H9 (cell line): ENCODE measurements around the gene MME. TPM values are rescaled to one million over a fixed set of nuclear protein-coding genes. Genes with fewer than 3 reads are reported as not detected.

ENCODE experiments used
- DNase-seq: peaks from one replicate; pipeline ENCODE4 v3.0.0-alpha.2; 2017
- H2AFZ ChIP-seq: one replicate; pipeline ENCODE4 v1.6.1; 2013; ENCODE audit warnings: mild to moderate bottlenecking, low read length, control low read depth, moderate library complexity
- H2AK5ac ChIP-seq: 2 replicates; pipeline ENCODE4 v1.6.1; 2013; ENCODE audit warnings: low read length, control low read depth, mixed read lengths; ENCODE audit not compliant: insufficient read length
- H2BK120ac ChIP-seq: one replicate; pipeline ENCODE4 v1.6.1; 2013; ENCODE audit warnings: low read depth, mild to moderate bottlenecking, low read length, control low read depth, inconsistent platforms; ENCODE audit not compliant: poor library complexity, severe bottlenecking
- H2BK12ac ChIP-seq: 2 replicates; pipeline ENCODE4 v1.6.1; 2013; ENCODE audit warnings: low read length, control low read depth, mixed read lengths, low read depth; ENCODE audit not compliant: insufficient read length
- H2BK15ac ChIP-seq: 2 replicates; pipeline ENCODE4 v1.6.1; 2013; ENCODE audit warnings: low read depth, low read length, control low read depth
- H2BK20ac ChIP-seq: one replicate; pipeline ENCODE4 v1.6.1; 2013; ENCODE audit warnings: low read depth, mild to moderate bottlenecking, low read length, control low read depth, inconsistent platforms; ENCODE audit not compliant: poor library complexity, severe bottlenecking
- H2BK5ac ChIP-seq: 2 replicates; pipeline ENCODE4 v1.6.1; 2013; ENCODE audit warnings: low read length, control low read depth, mixed read lengths; ENCODE audit not compliant: insufficient read length
- H3K14ac ChIP-seq: 2 replicates; pipeline ENCODE4 v1.6.1; 2013; ENCODE audit warnings: low read length, control low read depth; ENCODE audit not compliant: insufficient read depth
- H3K18ac ChIP-seq: 2 replicates; pipeline ENCODE4 v1.6.1; 2013; ENCODE audit warnings: low read depth, mild to moderate bottlenecking, mixed read lengths, low read length, control low read depth; ENCODE audit not compliant: insufficient read length
- H3K23ac ChIP-seq: 2 replicates; pipeline ENCODE4 v1.6.1; 2013; ENCODE audit warnings: low read length, control low read depth, mixed read lengths, low read depth; ENCODE audit not compliant: insufficient read length
- H3K23me2 ChIP-seq: 2 replicates; pipeline ENCODE4 v1.6.1; 2013; ENCODE audit warnings: low read depth, mild to moderate bottlenecking, mixed read lengths, low read length, control low read depth; ENCODE audit not compliant: insufficient read length, poor library complexity, severe bottlenecking
- H3K27ac ChIP-seq: 2 replicates; pipeline ENCODE4 v1.5.1; 2013; ENCODE audit warnings: low read length, control low read depth, mixed read lengths, low read depth; ENCODE audit not compliant: insufficient read length
- H3K27me3 ChIP-seq: 2 replicates; pipeline ENCODE4 v1.6.1; 2013; ENCODE audit warnings: low read length, control low read depth, inconsistent platforms; ENCODE audit not compliant: insufficient read depth
- H3K4ac ChIP-seq: 2 replicates; pipeline ENCODE4 v1.6.1; 2013; ENCODE audit warnings: low read depth, mild to moderate bottlenecking, control low read depth, inconsistent platforms, low read length, moderate library complexity
- H3K4me1 ChIP-seq: 2 replicates; pipeline ENCODE4 v1.6.1; 2013; ENCODE audit warnings: low read length, control low read depth, inconsistent platforms; ENCODE audit not compliant: insufficient read depth
- H3K4me2 ChIP-seq: 2 replicates; pipeline ENCODE4 v1.6.1; 2013; ENCODE audit warnings: low read length, control low read depth, mixed read lengths; ENCODE audit not compliant: insufficient read length, insufficient read depth
- H3K56ac ChIP-seq: 2 replicates; pipeline ENCODE4 v1.6.1; 2013; ENCODE audit warnings: low read depth, mild to moderate bottlenecking, mixed read lengths, low read length, control low read depth; ENCODE audit not compliant: insufficient read length
- H3K79me1 ChIP-seq: 2 replicates; pipeline ENCODE4 v1.6.1; 2013; ENCODE audit warnings: low read depth, mild to moderate bottlenecking, moderate library complexity, low read length, control low read depth, inconsistent platforms; ENCODE audit not compliant: insufficient read depth, poor library complexity, severe bottlenecking
- H3K79me2 ChIP-seq: 2 replicates; pipeline ENCODE4 v1.6.1; 2013; ENCODE audit warnings: low read length, control low read depth, inconsistent platforms; ENCODE audit not compliant: insufficient read depth
- H3K9ac ChIP-seq: 2 replicates; pipeline ENCODE4 v1.6.1; 2013; ENCODE audit warnings: low read length, control low read depth, mixed read lengths; ENCODE audit not compliant: insufficient read length; ENCODE audit errors: extremely low read depth
- H3K9me3 ChIP-seq: one replicate; pipeline ENCODE4 v1.6.1; 2013; ENCODE audit warnings: low read depth, low read length, inconsistent platforms; ENCODE audit not compliant: control insufficient read depth
- H3T11ph ChIP-seq: one replicate; pipeline ENCODE4 v1.6.1; 2013; ENCODE audit warnings: mild to moderate bottlenecking, low read length, control low read depth, inconsistent platforms
- H4K20me1 ChIP-seq: one replicate; pipeline ENCODE4 v1.6.1; 2013; ENCODE audit not compliant: control insufficient read depth, insufficient read length, insufficient read depth
- H4K5ac ChIP-seq: 2 replicates; pipeline ENCODE4 v1.6.1; 2013; ENCODE audit warnings: low read depth, mild to moderate bottlenecking, mixed read lengths, low read length, control low read depth; ENCODE audit not compliant: insufficient read length
- H4K8ac ChIP-seq: replicated peaks from 2 replicates; pipeline ENCODE4 v1.6.1; 2013; ENCODE audit warnings: low read length, control low read depth, mixed read lengths, low read depth; ENCODE audit not compliant: insufficient read length
- H4K91ac ChIP-seq: 2 replicates; pipeline ENCODE4 v1.6.1; 2013; ENCODE audit warnings: low read depth, mild to moderate bottlenecking, moderate library complexity, mixed read lengths, low read length, control low read depth; ENCODE audit not compliant: insufficient read length
- H3K27ac Mint-ChIP-seq, 3 experiments: 2 replicates in 2 of 3; 3 replicates in 1 of 3; pipeline ENCODE4 v1.8.0; 2020 to 2021; ENCODE audit warnings: mixed read lengths in 3 of 3, mild to moderate bottlenecking in 1 of 3, moderate library complexity in 1 of 3
- H3K27me3 Mint-ChIP-seq: 2 replicates; pipeline ENCODE4 v1.8.0; 2021; ENCODE audit warnings: low read depth, mild to moderate bottlenecking, moderate library complexity, mixed read lengths
- H3K36me3 Mint-ChIP-seq, 3 experiments: 2 replicates in 2 of 3; 3 replicates in 1 of 3; pipeline ENCODE4 v1.8.0; 2020 to 2021; ENCODE audit warnings: low read depth in 3 of 3, mixed read lengths in 3 of 3; ENCODE audit not compliant: insufficient read depth in 1 of 3
- H3K4me1 Mint-ChIP-seq, 2 experiments: 2 replicates each; pipeline ENCODE4 v1.8.0; 2020; ENCODE audit warnings: mixed read lengths in 2 of 2
- H3K4me3 Mint-ChIP-seq, 2 experiments: 2 replicates in 1 of 2; 3 replicates in 1 of 2; pipeline ENCODE4 v1.8.0; 2020 to 2021; ENCODE audit warnings: mild to moderate bottlenecking in 2 of 2, mixed read lengths in 2 of 2, moderate library complexity in 1 of 2
- H3K9me3 Mint-ChIP-seq, 2 experiments: 2 replicates in 1 of 2; 3 replicates in 1 of 2; pipeline ENCODE4 v1.8.0; 2020; ENCODE audit warnings: mild to moderate bottlenecking in 2 of 2, mixed read lengths in 2 of 2, moderate library complexity in 1 of 2
- WGBS: extraction: QIAGEN DNeasy Blood & Tissue Kit; methylation state at CpG from one replicate; pipeline ENCODE4 v1.1.7; 2013; ENCODE audit warnings: missing lambda C conversion rate, low lambda C conversion rate, mixed read lengths; ENCODE audit not compliant: insufficient read length; ENCODE audit errors: extremely low coverage; 5-methylcytosine and 5-hydroxymethylcytosine counted together
- total RNA-seq: library from RNA; stranded (reverse); gene quantifications from 2 replicates; pipeline ENCODE4 v1.2.1, GENCODE V29; 2021
- TF ChIP-seq, protein P1 (sequence below): fragments of 200-600 bp; sonication (generic); conservative IDR thresholded peaks from 3 replicates; pipeline ENCODE4 v1.8.0; 2021; ENCODE audit warnings: antibody characterized with exemption, mild to moderate bottlenecking

MME gene
- total RNA-seq, 1 experiment from 2014 or later, result 16.4 TPM

DNA sequence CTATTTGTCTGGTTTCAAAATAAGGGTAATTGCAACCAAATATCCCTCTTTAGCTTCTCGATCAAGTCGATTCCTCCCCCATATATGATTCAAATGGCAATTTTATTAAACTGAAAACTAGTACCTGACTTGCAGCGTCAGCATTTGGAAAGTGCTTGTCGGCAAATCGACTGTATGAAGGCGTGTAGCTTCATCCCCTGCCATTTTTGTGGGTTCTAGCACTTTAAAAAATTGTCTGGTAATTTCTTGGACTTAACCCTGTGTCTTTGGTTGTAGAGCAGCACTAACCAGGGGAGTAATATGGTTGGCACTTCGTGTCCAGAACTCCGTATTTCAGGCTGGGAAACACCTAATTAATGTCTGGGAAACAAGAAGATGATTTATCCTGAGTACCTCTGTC is 573 bp downstream of the MME start:
- no peak overlapping the region for H2BK12ac ChIP-seq
- H3K9ac ChIP-seq, result peak overlapping the region; percentile 77
- peak overlapping the region; percentile 83 for H3K4me2 ChIP-seq
- H3K4ac ChIP-seq, result no peak overlapping the region
- no peak overlapping the region for H3K56ac ChIP-seq
- TF ChIP-seq, protein P1, sequence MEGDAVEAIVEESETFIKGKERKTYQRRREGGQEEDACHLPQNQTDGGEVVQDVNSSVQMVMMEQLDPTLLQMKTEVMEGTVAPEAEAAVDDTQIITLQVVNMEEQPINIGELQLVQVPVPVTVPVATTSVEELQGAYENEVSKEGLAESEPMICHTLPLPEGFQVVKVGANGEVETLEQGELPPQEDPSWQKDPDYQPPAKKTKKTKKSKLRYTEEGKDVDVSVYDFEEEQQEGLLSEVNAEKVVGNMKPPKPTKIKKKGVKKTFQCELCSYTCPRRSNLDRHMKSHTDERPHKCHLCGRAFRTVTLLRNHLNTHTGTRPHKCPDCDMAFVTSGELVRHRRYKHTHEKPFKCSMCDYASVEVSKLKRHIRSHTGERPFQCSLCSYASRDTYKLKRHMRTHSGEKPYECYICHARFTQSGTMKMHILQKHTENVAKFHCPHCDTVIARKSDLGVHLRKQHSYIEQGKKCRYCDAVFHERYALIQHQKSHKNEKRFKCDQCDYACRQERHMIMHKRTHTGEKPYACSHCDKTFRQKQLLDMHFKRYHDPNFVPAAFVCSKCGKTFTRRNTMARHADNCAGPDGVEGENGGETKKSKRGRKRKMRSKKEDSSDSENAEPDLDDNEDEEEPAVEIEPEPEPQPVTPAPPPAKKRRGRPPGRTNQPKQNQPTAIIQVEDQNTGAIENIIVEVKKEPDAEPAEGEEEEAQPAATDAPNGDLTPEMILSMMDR, result no peak
- no peak for DNase-seq
- peaks cover 3 to 4% of the 10 kb centered on the region in 2 experiments; a peak in 3 of 5 replicates for H3K9me3 Mint-ChIP-seq
- H3K9me3 ChIP-seq, result no peaks in the 10 kb centered on the region
- H3K27ac ChIP-seq, result no peak overlapping the region
- H2AK5ac ChIP-seq, result no peak overlapping the region
- H3K27me3 ChIP-seq, result no peaks in the 10 kb centered on the region
- no peak overlapping the region for H2BK5ac ChIP-seq
- H3K79me2 ChIP-seq, result no peaks in the 10 kb centered on the region
- no peak overlapping the region for H4K5ac ChIP-seq
- H4K91ac ChIP-seq, result no peak overlapping the region
- H3K23ac ChIP-seq, result no peak overlapping the region
- no peak overlapping the region for H3K14ac ChIP-seq
- H3K18ac ChIP-seq, result no peak overlapping the region
- H3T11ph ChIP-seq, result no peak overlapping the region
- H2BK120ac ChIP-seq, result no peak overlapping the region
- no peak overlapping the region for H2BK20ac ChIP-seq
- H3K27ac Mint-ChIP-seq, result peak overlapping the region in 2 of 3 experiments; percentile 40 to 41; a peak in 2 of 7 replicates
- peaks cover 0 to 8% (median 2%) of the 10 kb centered on the region in 3 experiments; a peak in 4 of 7 replicates for H3K36me3 Mint-ChIP-seq
- H2AFZ ChIP-seq, result peak overlapping the region; percentile 87
- peaks cover 18% of the 10 kb centered on the region for H3K23me2 ChIP-seq
- H3K27me3 Mint-ChIP-seq, result peaks cover 18% of the 10 kb centered on the region
- H3K4me1 Mint-ChIP-seq, result peaks cover 28 to 31% of the 10 kb centered on the region in 2 experiments
- no peak overlapping the region for H2BK15ac ChIP-seq
- H3K4me3 Mint-ChIP-seq, result peak overlapping the region; percentile 75 to 86
- no peak overlapping the region for H4K8ac ChIP-seq
- H4K20me1 ChIP-seq, result no peaks in the 10 kb centered on the region
- H3K79me1 ChIP-seq, result no peaks in the 10 kb centered on the region
- no CpG with 5 or more reads among the region's 8 CpGs for WGBS
- no peaks in the 10 kb centered on the region; the same call in 1 of the 2 replicates for H3K4me1 ChIP-seq
